ENCODE data around the gene NUP93.
"Not testable (repeated sequence)": the region's sequence is repeated elsewhere in the genome, so short reads cannot be mapped to it uniquely, and the experiment has no call there.

The NUP93 gene

GRCh38 chr16:56775162-56775561 is 45.2 kb downstream of the NUP93 start:
- DNase-seq, result no peak

- DNase-seq, result peak in 6 of 56 donors; percentile 9 to 25 (median 12)
Observed at GRCh38 chr16:56776562-56776961, 46.6 kb downstream of the NUP93 start.

GRCh38 chr16:56777001-56777400 is 47.1 kb downstream of the NUP93 start:
- DNase-seq, result no peak

- DNase-seq, result no peak
Observed at GRCh38 chr16:56777482-56777881, 47.6 kb downstream of the NUP93 start.

- DNase-seq, result no peak
Observed at GRCh38 chr16:56779906-56780305, 50.0 kb downstream of the NUP93 start.

GRCh38 chr16:56780646-56781045 is 50.7 kb downstream of the NUP93 start:
- DNase-seq, result no peak

GRCh38 chr16:56781528-56781961 is 51.6 kb downstream of the NUP93 start:
- DNase-seq, result no peak

GRCh38 chr16:56783344-56783743 is 53.4 kb downstream of the NUP93 start:
- no peak for DNase-seq

- DNase-seq, result no peak
Observed at GRCh38 chr16:56785317-56785716, 55.4 kb downstream of the NUP93 start.

GRCh38 chr16:56787167-56787566 is 57.2 kb downstream of the NUP93 start:
- DNase-seq, result peak in 3 of 56 donors; percentile 11 to 29 (median 23)

- DNase-seq, result no peak
Observed at GRCh38 chr16:56788435-56788834, 58.5 kb downstream of the NUP93 start.

- DNase-seq, result peak in 21 of 56 donors; percentile 11 to 64 (median 31)
Observed at GRCh38 chr16:56789360-56789759, 59.4 kb downstream of the NUP93 start.

GRCh38 chr16:56792967-56793366 is 63.0 kb downstream of the NUP93 start:
- DNase-seq, result no peak

GRCh38 chr16:56793492-56793891 is 63.6 kb downstream of the NUP93 start:
- no peak for DNase-seq

GRCh38 chr16:56795011-56795410 is 65.1 kb downstream of the NUP93 start:
- DNase-seq, result no peak

- DNase-seq, result not testable (repeated sequence)
Observed at GRCh38 chr16:56797038-56797437, 67.1 kb downstream of the NUP93 start.

- DNase-seq, result no peak
Observed at GRCh38 chr16:56797861-56798260, 67.9 kb downstream of the NUP93 start.

- no peak for DNase-seq
Observed at GRCh38 chr16:56798955-56799354, 69.0 kb downstream of the NUP93 start.

- no peak for DNase-seq
Observed at GRCh38 chr16:56800355-56800754, 70.4 kb downstream of the NUP93 start.

GRCh38 chr16:56801762-56802161 is 71.8 kb downstream of the NUP93 start:
- DNase-seq, result no peak

- DNase-seq, result no peak
Observed at GRCh38 chr16:56807011-56807675, 77.2 kb downstream of the NUP93 start.

- DNase-seq, result not testable (repeated sequence)
Observed at GRCh38 chr16:56807676-56808067, 77.7 kb downstream of the NUP93 start.

- DNase-seq, result no peak
Observed at GRCh38 chr16:56810954-56811353, 81.0 kb downstream of the NUP93 start.

GRCh38 chr16:56811602-56812001 is 81.7 kb downstream of the NUP93 start:
- DNase-seq, result not testable (repeated sequence)

All from amygdala (tissue), 56 donors.